WTC11 (cell line): ENCODE measurements around the gene SIRT3. TPM values are rescaled to one million over a fixed set of nuclear protein-coding genes. Genes with fewer than 3 reads are reported as not detected.

Experiments
- ATAC-seq: fragments of 200-7000 bp; cut with Tn5 transposase; 2 replicates; pipeline ENCODE4 v1.10.0; 2021; ENCODE audit warnings: mild to moderate bottlenecking, moderate library complexity
- CTCF ChIA-PET: fragments of 300-600 bp; sonication (Branson Sonifier 250); formaldehyde crosslinking; loops from one replicate; lab custom pipeline; 2021; ENCODE audit warnings: antibody characterized with exemption; lab: Charles Lee
- POLR2A ChIA-PET: fragments of 350-600 bp; sonication (Branson Sonifier 250); formaldehyde crosslinking; loops from one replicate; lab custom pipeline; 2021; ENCODE audit warnings: antibody characterized with exemption; lab: Charles Lee
- DNase-seq: peaks from one replicate; pipeline ENCODE4 v3.0.0; 2021; ENCODE audit warnings: low spot score
- H3K27ac Mint-ChIP-seq: 2 replicates; pipeline ENCODE4 v1.8.0; 2021; ENCODE audit warnings: mixed read lengths
- H3K27me3 Mint-ChIP-seq: 2 replicates; pipeline ENCODE4 v1.8.0; 2021; ENCODE audit warnings: low read depth, mild to moderate bottlenecking, moderate library complexity, mixed read lengths
- H3K36me3 Mint-ChIP-seq: 2 replicates; pipeline ENCODE4 v1.8.0; 2021; ENCODE audit warnings: mixed read lengths
- H3K4me1 Mint-ChIP-seq: 2 replicates; pipeline ENCODE4 v1.8.0; 2022; ENCODE audit warnings: mixed read lengths
- H3K4me3 Mint-ChIP-seq: 2 replicates; pipeline ENCODE4 v1.8.0; 2021; ENCODE audit warnings: mild to moderate bottlenecking, moderate library complexity, mixed read lengths
- H3K9me3 Mint-ChIP-seq: 2 replicates; pipeline ENCODE4 v1.8.0; 2021; ENCODE audit warnings: mixed read lengths
- CBFB ChIP-seq: sonication (generic); formaldehyde crosslinking; IDR thresholded peaks from 2 replicates; pipeline ENCODE4 v1.8.1; 2022; ENCODE audit warnings: mild to moderate bottlenecking, low read depth, missing genetic modification reagents
- CDX4 ChIP-seq: fragments of 250-450 bp; sonication (Bioruptor Pico); IDR thresholded peaks from 2 replicates; pipeline ENCODE4 v1.9.0; 2021; ENCODE audit warnings: moderate library complexity, mild to moderate bottlenecking, inconsistent platforms, borderline replicate concordance
- CREM ChIP-seq: sonication (generic); formaldehyde crosslinking; IDR thresholded peaks from 2 replicates; pipeline ENCODE4 v1.8.1; 2022; ENCODE audit warnings: mild to moderate bottlenecking, missing genetic modification reagents, moderate library complexity
- EMX1 ChIP-seq: fragments of 250-450 bp; sonication (Bioruptor Pico); IDR thresholded peaks from 2 replicates; pipeline ENCODE4 v1.8.0; 2021; ENCODE audit warnings: mild to moderate bottlenecking
- ERG ChIP-seq: fragments of 250-450 bp; sonication (Bioruptor Pico); IDR thresholded peaks from 2 replicates; pipeline ENCODE4 v1.8.0; 2021; ENCODE audit warnings: mild to moderate bottlenecking
- FOXP1 ChIP-seq: sonication (generic); formaldehyde crosslinking; IDR thresholded peaks from 2 replicates; pipeline ENCODE4 v1.8.0; 2022; ENCODE audit warnings: missing genetic modification reagents, mild to moderate bottlenecking, moderate library complexity, borderline replicate concordance
- FOXP4 ChIP-seq: sonication (generic); formaldehyde crosslinking; IDR thresholded peaks from 2 replicates; pipeline ENCODE4 v1.8.0; 2022; ENCODE audit warnings: mild to moderate bottlenecking, missing genetic modification reagents
- PREB ChIP-seq: sonication (generic); formaldehyde crosslinking; IDR thresholded peaks from 2 replicates; pipeline ENCODE4 v1.8.1; 2022; ENCODE audit warnings: mild to moderate bottlenecking, missing genetic modification reagents, moderate library complexity, borderline replicate concordance
- PRRX2 ChIP-seq: fragments of 250-450 bp; sonication (Bioruptor Pico); IDR thresholded peaks from 2 replicates; pipeline ENCODE4 v1.8.0; 2021; ENCODE audit warnings: mild to moderate bottlenecking
- RORB ChIP-seq: fragments of 250-450 bp; sonication (Bioruptor Pico); IDR thresholded peaks from 2 replicates; pipeline ENCODE4 v1.9.0; 2021; ENCODE audit warnings: mild to moderate bottlenecking
- STAT6 ChIP-seq: sonication (generic); formaldehyde crosslinking; conservative IDR thresholded peaks from 2 replicates; pipeline ENCODE4 v1.8.1; 2023; ENCODE audit warnings: mild to moderate bottlenecking, low read depth, missing genetic modification reagents, moderate library complexity
- TCF7 ChIP-seq: sonication (generic); formaldehyde crosslinking; IDR thresholded peaks from 2 replicates; pipeline ENCODE4 v1.8.0; 2022; ENCODE audit warnings: mild to moderate bottlenecking, low read depth, missing genetic modification reagents, moderate library complexity
- ZMAT4 ChIP-seq: fragments of 250-450 bp; sonication (Bioruptor Pico); IDR thresholded peaks from 2 replicates; pipeline ENCODE4 v1.9.0; 2021; ENCODE audit warnings: mild to moderate bottlenecking
- ZNF219 ChIP-seq: sonication (generic); formaldehyde crosslinking; IDR thresholded peaks from 2 replicates; pipeline ENCODE4 v1.8.0; 2023; ENCODE audit warnings: missing genetic modification reagents, mild to moderate bottlenecking, borderline replicate concordance
- ZNF396 ChIP-seq: fragments of 250-450 bp; sonication (Bioruptor Pico); IDR thresholded peaks from 2 replicates; pipeline ENCODE4 v1.8.0; 2021; ENCODE audit warnings: mild to moderate bottlenecking, moderate library complexity, borderline replicate concordance
- ZNF425 ChIP-seq: fragments of 250-450 bp; sonication (Bioruptor Pico); conservative IDR thresholded peaks from 2 replicates; pipeline ENCODE4 v1.9.0; 2021; ENCODE audit warnings: mild to moderate bottlenecking
- ZNF532 ChIP-seq: fragments of 250-450 bp; sonication (Bioruptor Pico); IDR thresholded peaks from 2 replicates; pipeline ENCODE4 v1.9.0; 2021; ENCODE audit warnings: mild to moderate bottlenecking, borderline replicate concordance
- ZNF671 ChIP-seq: fragments of 250-450 bp; sonication (Bioruptor Pico); IDR thresholded peaks from 2 replicates; pipeline ENCODE4 v1.8.0; 2021; ENCODE audit warnings: mild to moderate bottlenecking
- total RNA-seq: library from RNA; stranded (reverse); gene quantifications from 3 replicates; pipeline ENCODE4 v1.2.3, GENCODE V29; 2021

Gene SIRT3
- total RNA-seq, 1 experiment from 2014 or later: 21.0 TPM

GRCh38 chr11:203945-204586, 32.1 kb downstream of the SIRT3 start (continued):
- TF ChIP-seq CREM (CRISPR knock-in tag) (no peak), ZMAT4 (CRISPR knock-in tag) (no peak), PREB (CRISPR knock-in tag) (no peak), RORB (CRISPR knock-in tag) (no peak), PRRX2 (CRISPR knock-in tag) (no peak), ERG (CRISPR knock-in tag) (no peak), ZNF671 (CRISPR knock-in tag) (no peak), ZNF425 (CRISPR knock-in tag) (no peak), ZNF396 (CRISPR knock-in tag) (no peak), FOXP1 (no peak), ZNF219 (CRISPR knock-in tag) (no peak), TCF7 (CRISPR knock-in tag) (no peak), CBFB (CRISPR knock-in tag) (no peak), ZNF532 (no peak)

- CTCF ChIA-PET: no interaction called here
- POLR2A ChIA-PET: no interaction called here
- H3K9me3 Mint-ChIP-seq: no peaks in the 10 kb centered on the region
- peaks cover 4% of the 10 kb centered on the region; the same call in 1 of the 2 replicates for H3K4me1 Mint-ChIP-seq
- H3K27ac Mint-ChIP-seq: no peak overlapping the region
- no peak overlapping the region for H3K4me3 Mint-ChIP-seq
- ATAC-seq (no peak), DNase-seq (no peak)
- peaks cover 13% of the 10 kb centered on the region for H3K36me3 Mint-ChIP-seq
- no peak for TF ChIP-seq RORB (CRISPR knock-in tag)
- TF ChIP-seq FOXP4: no peak
- no peak for TF ChIP-seq CDX4 (CRISPR knock-in tag)
- TF ChIP-seq PRRX2 (CRISPR knock-in tag): no peak
- TF ChIP-seq EMX1: no peak
- no peak for TF ChIP-seq STAT6 (CRISPR knock-in tag)
- TF ChIP-seq, all 79 proteins: peak for 0
- no peaks in the 10 kb centered on the region for H3K27me3 Mint-ChIP-seq
Observed at GRCh38 chr11:203056-203944, 32.8 kb downstream of the SIRT3 start.
